Naive thymus-derived CD4-positive, alpha-beta T cell (primary cell): ENCODE data around the gene KIF13A. TPM values are rescaled to one million over a fixed set of nuclear protein-coding genes. Genes with fewer than 3 reads are reported as not detected.
"Not testable (repeated sequence)": the region's sequence is repeated elsewhere in the genome, so short reads cannot be mapped to it uniquely, and the experiment has no call there.

Source experiments
- ATAC-seq: fragments of 150-1000 bp; cut with Tn5 transposase; 2 replicates; pipeline ENCODE4 v1.10.0; 2021; ENCODE audit warnings: mild to moderate bottlenecking, moderate library complexity
- CTCF ChIA-PET: fragments of 350-600 bp; sonication (Branson Sonifier 250); formaldehyde crosslinking; loops from one replicate; lab custom pipeline; 2021; ENCODE audit warnings: antibody characterized with exemption; lab: Charles Lee
- POLR2A ChIA-PET: fragments of 350-600 bp; sonication (Branson Sonifier 250); formaldehyde crosslinking; loops from one replicate; lab custom pipeline; 2021; ENCODE audit warnings: antibody characterized with exemption, inconsistent platforms; lab: Charles Lee
- DNase-seq, 9 donors: peaks; one replicate each; pipeline versions ENCODE4 v3.0.0 to v3.0.0-alpha.2; 2020 to 2022; ENCODE audit warnings: mixed read lengths in 1 of 9
- H3K27ac ChIP-seq: one replicate; pipeline ENCODE4 v1.7.0; 2013; ENCODE audit warnings: mild to moderate bottlenecking, low read depth, low read length, moderate library complexity
- H3K27me3 ChIP-seq, 2 donors: one replicate each; pipeline ENCODE4 v1.7.0; 2013; ENCODE audit warnings: low read length in 2 of 2, mild to moderate bottlenecking in 2 of 2, moderate library complexity in 2 of 2; ENCODE audit not compliant: control insufficient read depth in 2 of 2, insufficient read depth in 2 of 2
- H3K36me3 ChIP-seq, 3 experiments: 1 replicate in 2 of 3; 2 replicates in 1 of 3; pipeline ENCODE4 v1.7.0; 2013; ENCODE audit warnings: low read length in 3 of 3, mild to moderate bottlenecking in 3 of 3, moderate library complexity in 1 of 3; ENCODE audit not compliant: insufficient read depth in 3 of 3, control insufficient read depth in 2 of 3
- H3K4me1 ChIP-seq, 2 donors: one replicate each; pipeline ENCODE4 v1.7.0; 2013; ENCODE audit warnings: low read length in 2 of 2, mild to moderate bottlenecking in 2 of 2, moderate library complexity in 1 of 2; ENCODE audit not compliant: control insufficient read depth in 2 of 2, insufficient read depth in 2 of 2
- H3K4me3 ChIP-seq: 2 replicates; pipeline ENCODE4 v1.7.0; 2013; ENCODE audit warnings: mild to moderate bottlenecking, low read length
- H3K9me3 ChIP-seq, 3 experiments: 1 replicate in 2 of 3; 2 replicates in 1 of 3; pipeline ENCODE4 v1.7.0; 2013; ENCODE audit warnings: low read length in 3 of 3; ENCODE audit not compliant: control insufficient read depth in 2 of 3
- H3K27ac Mint-ChIP-seq, 9 donors: one replicate each; pipeline ENCODE4 v1.8.0; 2020 to 2022; ENCODE audit warnings: mixed read lengths in 9 of 9, mild to moderate bottlenecking in 8 of 9, moderate library complexity in 5 of 9, inconsistent platforms in 2 of 9
- H3K27me3 Mint-ChIP-seq, 5 donors: one replicate each; pipeline ENCODE4 v1.8.0; 2021 to 2022; ENCODE audit warnings: mixed read lengths in 5 of 5, mild to moderate bottlenecking in 1 of 5
- H3K36me3 Mint-ChIP-seq, 5 donors: one replicate each; pipeline ENCODE4 v1.8.0; 2020 to 2022; ENCODE audit warnings: mixed read lengths in 5 of 5, mild to moderate bottlenecking in 3 of 5, inconsistent platforms in 1 of 5
- H3K4me1 Mint-ChIP-seq, 7 donors: one replicate each; pipeline ENCODE4 v1.8.0; 2020 to 2022; ENCODE audit warnings: mixed read lengths in 7 of 7, mild to moderate bottlenecking in 3 of 7, inconsistent platforms in 1 of 7
- H3K4me3 Mint-ChIP-seq, 10 donors: one replicate each; pipeline ENCODE4 v1.8.0; 2020 to 2022; ENCODE audit warnings: mild to moderate bottlenecking in 10 of 10, mixed read lengths in 10 of 10, moderate library complexity in 6 of 10, inconsistent platforms in 2 of 10
- H3K9me3 Mint-ChIP-seq, 11 donors: one replicate each; pipeline ENCODE4 v1.8.0; 2020 to 2022; ENCODE audit warnings: mixed read lengths in 11 of 11, mild to moderate bottlenecking in 4 of 11, inconsistent platforms in 1 of 11, moderate library complexity in 1 of 11
- intact Hi-C, 2 donors: fragments of 100-400 bp; cut with micrococcal nuclease; formaldehyde crosslinking; loops; one replicate each; pipeline ENCODE4 v1.15.1; 2023
- polyA plus RNA-seq, 2 donors: library from polyadenylated mRNA; unstranded; fragments of 300-500 nt; fragmentation: Illumina TruSeq; gene quantifications; one replicate each; pipeline ENCODE4 v1.2.3, GENCODE V29; 2021
- total RNA-seq, 6 experiments: library from RNA in 5 of 6; stranded (reverse) in 5 of 6; gene quantifications; 1 replicate in 5 of 6; 2 replicates in 1 of 6; pipeline ENCODE4 v1.2.3 and lab custom pipeline; 2021 to 2026

Gene KIF13A
- total and polyA plus RNA-seq, 7 experiments from 2014 or later = 0.05 to 21.0 (median 0.97) TPM; not detected in 2

GRCh38 chr6:17758119-17758518, 229.3 kb downstream of the KIF13A start:
- no peaks in the 10 kb centered on the region for H3K4me1 ChIP-seq
- Mint-ChIP-seq H3K36me3 (no peaks in the 10 kb centered on the region), H3K4me3 (no peak overlapping the region), H3K4me1 (no peaks in the 10 kb centered on the region), H3K27me3 (peaks cover 0 to 15% (median 7%) of the 10 kb centered on the region in 5 donors), H3K9me3 (no peaks in the 10 kb centered on the region), H3K27ac (no peak overlapping the region)
- intact Hi-C loops = no loop called here
- no peak overlapping the region for H3K4me3 ChIP-seq
- H3K27ac ChIP-seq = no peak overlapping the region
- no peak for DNase-seq
- no peak for ATAC-seq
- no peaks in the 10 kb centered on the region for H3K27me3 ChIP-seq
- POLR2A ChIA-PET = no interaction called here
- no peaks in the 10 kb centered on the region for H3K36me3 ChIP-seq
- H3K9me3 ChIP-seq = no peaks in the 10 kb centered on the region
- CTCF ChIA-PET = no interaction called here

GRCh38 chr6:17754254-17754653, 233.2 kb downstream of the KIF13A start:
- CTCF ChIA-PET = no interaction called here
- intact Hi-C loops = no loop called here
- Mint-ChIP-seq H3K4me1 (no peaks in the 10 kb centered on the region), H3K4me3 (no peak overlapping the region), H3K9me3 (no peaks in the 10 kb centered on the region), H3K36me3 (no peaks in the 10 kb centered on the region), H3K27me3 (peaks cover 0 to 12% (median 6%) of the 10 kb centered on the region in 5 donors), H3K27ac (no peak overlapping the region)
- DNase-seq = no peak
- Histone ChIP-seq H3K27ac (no peak overlapping the region), H3K4me1 (no peaks in the 10 kb centered on the region), H3K9me3 (no peaks in the 10 kb centered on the region), H3K4me3 (no peak overlapping the region), H3K27me3 (no peaks in the 10 kb centered on the region), H3K36me3 (no peaks in the 10 kb centered on the region)
- ATAC-seq = no peak
- POLR2A ChIA-PET = no interaction called here

- H3K36me3 Mint-ChIP-seq, H3K4me1 ChIP-seq, intact Hi-C loops, DNase-seq, POLR2A ChIA-PET, H3K9me3 Mint-ChIP-seq, ATAC-seq, H3K9me3 ChIP-seq, H3K27me3 ChIP-seq, H3K27me3 Mint-ChIP-seq, H3K27ac ChIP-seq, H3K4me1 Mint-ChIP-seq, H3K4me3 ChIP-seq, H3K36me3 ChIP-seq, H3K27ac Mint-ChIP-seq, H3K4me3 Mint-ChIP-seq, CTCF ChIA-PET: not testable (repeated sequence)
These were observed 242.1 kb downstream of the KIF13A start for GRCh38 chr6:17745324-17745723.

GRCh38 chr6:17744757-17745308, 242.6 kb downstream of the KIF13A start:
- H3K27me3 ChIP-seq, POLR2A ChIA-PET, H3K27me3 Mint-ChIP-seq, DNase-seq, intact Hi-C loops, ATAC-seq, H3K27ac Mint-ChIP-seq, H3K4me3 ChIP-seq, H3K9me3 Mint-ChIP-seq, H3K4me1 ChIP-seq, CTCF ChIA-PET, H3K4me3 Mint-ChIP-seq, H3K4me1 Mint-ChIP-seq, H3K27ac ChIP-seq, H3K9me3 ChIP-seq, H3K36me3 ChIP-seq, H3K36me3 Mint-ChIP-seq: not testable (repeated sequence)

GRCh38 chr6:17744019-17744756, 243.2 kb downstream of the KIF13A start:
- intact Hi-C loops = no loop called here
- Histone ChIP-seq H3K27ac (no peak overlapping the region), H3K9me3 (no peaks in the 10 kb centered on the region), H3K27me3 (no peaks in the 10 kb centered on the region), H3K36me3 (no peaks in the 10 kb centered on the region), H3K4me3 (no peak overlapping the region), H3K4me1 (no peaks in the 10 kb centered on the region)
- ATAC-seq (no peak), DNase-seq (no peak)
- Mint-ChIP-seq H3K27ac (no peak overlapping the region), H3K36me3 (peaks cover 0 to 3% (median 0%) of the 10 kb centered on the region in 5 donors), H3K9me3 (peaks cover 0 to 12% (median 2%) of the 10 kb centered on the region in 11 donors), H3K4me3 (no peak overlapping the region), H3K27me3 (peaks cover 0 to 7% (median 0%) of the 10 kb centered on the region in 5 donors), H3K4me1 (no peaks in the 10 kb centered on the region)
- ChIA-PET CTCF (no interaction called here), POLR2A (no interaction called here)

- no peaks in the 10 kb centered on the region for H3K4me1 ChIP-seq
- intact Hi-C loops = no loop called here
- ATAC-seq = no peak
These were observed 245.9 kb downstream of the KIF13A start for GRCh38 chr6:17741507-17741906.

More at GRCh38 chr6:17741507-17741906, 245.9 kb downstream of the KIF13A start:
- peaks cover 0 to 14% (median 4%) of the 10 kb centered on the region in 3 experiments for H3K9me3 ChIP-seq
- Mint-ChIP-seq H3K4me3 (no peak overlapping the region), H3K27me3 (peaks cover 0 to 7% (median 0%) of the 10 kb centered on the region in 5 donors), H3K27ac (no peak overlapping the region), H3K9me3 (peaks cover 3 to 37% (median 15%) of the 10 kb centered on the region in 11 donors), H3K36me3 (peaks cover 0 to 19% (median 4%) of the 10 kb centered on the region in 5 donors), H3K4me1 (no peaks in the 10 kb centered on the region)
- no peaks in the 10 kb centered on the region for H3K27me3 ChIP-seq
- H3K4me3 ChIP-seq = no peak overlapping the region
- no peaks in the 10 kb centered on the region for H3K36me3 ChIP-seq
- no peak overlapping the region for H3K27ac ChIP-seq
- DNase-seq = no peak
- ChIA-PET POLR2A (no interaction called here), CTCF (interaction anchor here (0.6 kb wide), 1 partner anchor 319 kb away, joined by 6 read pairs; no protein-coding TSS in a partner anchor)
